ENCODE results near the gene OPTN. TPM values are rescaled to one million over a fixed set of nuclear protein-coding genes. Genes with fewer than 3 reads are reported as not detected.

OPTN gene
- total and polyA plus RNA-seq, 12 donors, result 63.2 to 148 (median 92.5) TPM

DNA sequence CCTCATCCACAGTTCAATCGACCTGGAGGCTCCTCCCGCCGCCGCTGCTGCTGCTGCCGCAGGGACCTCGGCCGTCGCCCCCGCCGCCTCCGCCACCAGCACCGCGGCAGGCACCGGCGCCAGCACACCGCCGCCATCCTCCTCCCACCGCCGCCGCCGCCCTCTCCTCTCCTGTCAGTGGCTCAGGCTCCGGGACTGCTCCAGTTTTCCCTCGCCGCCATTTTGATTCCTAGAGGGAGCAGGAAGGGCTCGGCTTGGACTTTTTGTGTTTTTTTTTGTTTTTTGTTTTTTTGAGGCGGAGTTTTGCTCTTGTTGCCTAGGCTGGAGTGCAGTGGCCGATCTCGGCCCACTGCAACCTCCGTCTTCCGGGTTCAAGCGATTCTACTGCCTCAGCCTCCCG lies 58.4 kb downstream of the OPTN start:
- Histone ChIP-seq H3K4me1 (replicated peaks in 1 of 2) (peaks cover 2 to 12% of the 10 kb centered on the region in 2 donors), H3K9me3 (replicated peaks in 1 of 3) (no peaks in the 10 kb centered on the region), H3K36me3 (replicated peaks in 1 of 2) (no peaks in the 10 kb centered on the region), H3K4me3 (peak overlapping the region in 1 of 4 donors; percentile 39), H3K27me3 (no peaks in the 10 kb centered on the region), H3K27ac (no peak overlapping the region)
- WGBS, 4 donors, result 43 to 67% (median 58%) methylated on average over 29 to 32 of the region's 32 CpGs
- intact Hi-C loops (cut with DNase I), result no loop called here
- peak in 1 of 7 donors; percentile 18 for DNase-seq
- TF ChIP-seq, protein P1, sequence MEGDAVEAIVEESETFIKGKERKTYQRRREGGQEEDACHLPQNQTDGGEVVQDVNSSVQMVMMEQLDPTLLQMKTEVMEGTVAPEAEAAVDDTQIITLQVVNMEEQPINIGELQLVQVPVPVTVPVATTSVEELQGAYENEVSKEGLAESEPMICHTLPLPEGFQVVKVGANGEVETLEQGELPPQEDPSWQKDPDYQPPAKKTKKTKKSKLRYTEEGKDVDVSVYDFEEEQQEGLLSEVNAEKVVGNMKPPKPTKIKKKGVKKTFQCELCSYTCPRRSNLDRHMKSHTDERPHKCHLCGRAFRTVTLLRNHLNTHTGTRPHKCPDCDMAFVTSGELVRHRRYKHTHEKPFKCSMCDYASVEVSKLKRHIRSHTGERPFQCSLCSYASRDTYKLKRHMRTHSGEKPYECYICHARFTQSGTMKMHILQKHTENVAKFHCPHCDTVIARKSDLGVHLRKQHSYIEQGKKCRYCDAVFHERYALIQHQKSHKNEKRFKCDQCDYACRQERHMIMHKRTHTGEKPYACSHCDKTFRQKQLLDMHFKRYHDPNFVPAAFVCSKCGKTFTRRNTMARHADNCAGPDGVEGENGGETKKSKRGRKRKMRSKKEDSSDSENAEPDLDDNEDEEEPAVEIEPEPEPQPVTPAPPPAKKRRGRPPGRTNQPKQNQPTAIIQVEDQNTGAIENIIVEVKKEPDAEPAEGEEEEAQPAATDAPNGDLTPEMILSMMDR (IDR thresholded peaks at IDR 0.05), result no peak
- no peak for TF ChIP-seq POLR2A (IDR thresholded peaks at IDR 0.05)

DNA sequence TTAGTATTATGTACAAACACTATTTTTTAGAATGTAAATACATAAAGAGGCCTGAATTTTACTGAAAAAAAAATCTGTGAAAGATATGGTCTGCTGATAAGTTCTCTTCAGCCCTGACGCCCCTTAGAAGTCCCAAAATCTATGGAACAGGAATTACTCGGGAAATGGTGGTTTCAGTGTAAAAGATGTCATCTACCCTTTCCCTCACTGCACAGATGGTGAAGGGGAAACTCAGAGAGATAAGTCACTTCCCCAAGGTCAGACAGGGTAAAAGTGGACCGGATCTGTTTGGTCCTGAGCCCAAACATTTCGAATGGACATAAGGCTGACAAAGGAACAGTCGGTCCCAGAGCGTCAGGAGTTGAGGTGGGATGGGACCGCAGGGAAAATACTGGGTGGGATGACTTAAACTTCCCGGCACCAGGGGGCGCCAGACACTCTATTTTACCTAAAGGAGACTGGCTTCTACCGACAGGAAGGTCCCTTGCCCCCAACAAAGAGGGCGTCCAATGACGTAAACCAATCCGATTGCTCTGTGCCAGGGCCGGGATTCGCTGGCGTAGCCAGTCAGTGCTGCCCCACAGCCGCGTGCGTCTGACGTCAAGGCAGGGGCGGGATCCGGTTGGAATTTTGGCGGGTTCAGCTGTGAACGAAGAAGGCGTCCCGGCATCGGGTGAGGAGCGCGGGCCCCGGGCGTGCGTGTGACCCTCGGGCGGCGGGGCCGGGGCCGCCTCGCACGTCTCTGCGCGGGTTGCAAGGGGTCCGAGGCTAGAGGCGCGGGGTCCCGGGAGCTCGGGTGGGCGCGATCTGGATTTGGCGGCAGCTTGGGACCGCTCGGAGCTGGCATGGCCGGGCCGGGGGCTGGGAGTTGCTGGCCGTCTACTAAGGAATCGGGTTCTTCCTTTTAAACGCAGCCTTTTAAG lies 61.2 kb downstream of the OPTN start, which contains the start of gene MCM10:
Gene MCM10, plus strand, starts transcription at position 625 of the 923 bp plus-strand sequence. CDS start 2,645 bp downstream, outside the sequence.
- Histone ChIP-seq H3K27ac (no peak within 1 kb of the TSS), H3K4me3 (peak within 1 kb of the TSS in 2 of 4 donors; percentile 0 to 43), H3K36me3 (replicated peaks in 1 of 2) (no peaks in the 10 kb centered on the region), H3K27me3 (no peaks in the 10 kb centered on the region), H3K4me1 (replicated peaks in 1 of 2) (peaks cover 2 to 12% of the 10 kb centered on the region in 2 donors), H3K9me3 (replicated peaks in 1 of 3) (no peaks in the 10 kb centered on the region)
- DNase-seq, result peak; percentile 97 to 100 (median 99)
- no peak for TF ChIP-seq POLR2A (IDR thresholded peaks at IDR 0.05)
- TF ChIP-seq, protein P1 (IDR thresholded peaks at IDR 0.05), result peak; percentile 85 to 92 (median 88)
- intact Hi-C loops (cut with DNase I), result no loop called here
- 1% methylated on average over 29 to 56 of the region's 56 CpGs for WGBS, 4 donors

DNA sequence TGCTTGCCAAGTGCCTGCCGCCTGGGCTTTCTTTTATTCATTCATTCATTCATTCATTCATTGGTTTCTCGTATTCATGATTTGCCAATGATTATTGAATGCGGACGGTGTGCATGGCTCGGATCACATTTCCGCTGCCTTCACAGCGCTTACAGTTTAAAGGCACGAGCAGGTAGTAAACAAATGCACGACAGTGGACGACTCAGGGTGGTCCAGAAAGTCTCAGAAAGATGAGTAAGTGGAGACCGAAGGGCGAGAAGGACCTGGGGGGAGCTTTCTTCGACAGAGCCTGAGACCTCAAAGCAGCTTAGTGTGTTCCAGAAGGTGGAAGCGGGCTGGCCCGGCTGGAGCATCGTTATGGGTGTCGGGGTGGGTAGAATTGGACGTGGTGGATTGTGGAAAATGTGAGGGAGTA lies 61.9 kb downstream of the OPTN start:
- H3K36me3 ChIP-seq (replicated peaks in 1 of 2), result no peaks in the 10 kb centered on the region
- H3K9me3 ChIP-seq (replicated peaks in 1 of 3), result no peaks in the 10 kb centered on the region
- peak in 1 of 7 donors; percentile 11 for DNase-seq
- 4 to 5% (median 4%) methylated on average over 18 of the region's 18 CpGs for WGBS, 4 donors
- no peak for TF ChIP-seq POLR2A (IDR thresholded peaks at IDR 0.05)
- TF ChIP-seq, protein P1 (IDR thresholded peaks at IDR 0.05), result no peak
- H3K27me3 ChIP-seq, result no peaks in the 10 kb centered on the region
- H3K4me3 ChIP-seq, result peak overlapping the region in 1 of 4 donors; percentile 43
- H3K27ac ChIP-seq, result no peak overlapping the region
- intact Hi-C loops (cut with DNase I), result no loop called here
- H3K4me1 ChIP-seq (replicated peaks in 1 of 2), result peaks cover 2 to 12% of the 10 kb centered on the region in 2 donors

DNA sequence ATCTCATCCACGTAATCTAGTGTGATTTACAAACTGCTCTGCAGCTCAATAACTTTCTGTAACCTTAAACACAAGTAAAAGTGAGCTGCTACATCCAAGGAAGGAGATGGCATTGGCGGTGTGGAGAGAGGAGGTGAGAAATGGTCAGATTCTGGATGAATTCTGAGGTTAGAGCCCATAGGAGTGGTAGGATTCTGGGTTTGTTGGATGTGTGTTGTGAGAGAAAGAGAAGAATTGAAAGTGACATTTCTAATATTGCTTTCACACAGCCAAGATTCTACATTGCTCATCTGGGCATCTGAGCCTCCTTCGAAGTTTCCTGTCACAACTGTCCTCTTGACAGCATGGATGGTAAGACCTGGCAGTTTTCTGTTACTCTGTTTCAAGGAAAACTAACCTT lies 63.9 kb downstream of the OPTN start:
- Histone ChIP-seq H3K27me3 (no peaks in the 10 kb centered on the region), H3K36me3 (replicated peaks in 1 of 2) (no peaks in the 10 kb centered on the region), H3K4me3 (no peak overlapping the region), H3K4me1 (replicated peaks in 1 of 2) (peaks cover 2 to 12% of the 10 kb centered on the region in 2 donors), H3K27ac (no peak overlapping the region), H3K9me3 (replicated peaks in 1 of 3) (no peaks in the 10 kb centered on the region)
- intact Hi-C loops (cut with DNase I), result no loop called here
- WGBS, 4 donors, result 88 to 92% (median 90%) methylated on average over 3 of the region's 3 CpGs
- TF ChIP-seq POLR2A (IDR thresholded peaks at IDR 0.05), result no peak
- TF ChIP-seq, protein P1 (IDR thresholded peaks at IDR 0.05), result no peak
- no peak for DNase-seq
